ENCODE measurements around the gene SIRT2. TPM values are rescaled to one million over a fixed set of nuclear protein-coding genes. Genes with fewer than 3 reads are reported as not detected.

SIRT2 gene
- polyA plus RNA-seq, 1 donor from 2014 or later, result 102 TPM

DNA sequence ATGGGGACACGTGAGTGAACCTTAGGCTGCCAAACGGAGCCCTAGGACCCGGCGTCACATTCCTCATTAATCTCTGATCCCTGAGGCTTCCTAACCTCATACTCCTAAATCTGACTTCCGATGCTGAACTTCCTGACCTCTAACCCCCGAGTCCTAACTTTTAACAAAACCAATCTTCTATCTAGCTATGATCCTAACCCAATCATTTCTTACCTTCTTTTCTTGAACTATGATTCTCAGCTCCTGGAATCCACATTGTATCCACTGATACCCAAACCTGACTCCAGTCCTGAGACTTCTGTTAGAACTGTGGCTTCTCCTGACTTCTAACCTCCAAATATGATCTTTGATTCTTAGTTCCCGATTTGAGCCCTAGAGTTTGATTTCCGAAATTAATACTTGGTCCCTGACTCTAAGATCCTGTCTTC lies 798 bp upstream of the SIRT2 start:
- Histone ChIP-seq H2AFZ (ENCODE audit: low read depth, low read length) (peak overlapping the region; percentile 87), H4K20me1 (ENCODE audit: insufficient read depth) (no peaks in the 10 kb centered on the region), H3K9ac (ENCODE audit: low read length) (peak overlapping the region; percentile 74), H3K9me3 (ENCODE audit: low read length) (no peaks in the 10 kb centered on the region), H3K4me2 (ENCODE audit: low read length) (peak overlapping the region; percentile 97), H3K36me3 (ENCODE audit: insufficient read depth, low read length) (no peaks in the 10 kb centered on the region), H3K4me3 (ENCODE audit: low read length) (peak overlapping the region; percentile 83), H3K27ac (ENCODE audit: low read length) (peak overlapping the region; percentile 82), H3K79me2 (replicated peaks; ENCODE audit: insufficient read depth, low read length) (no peaks in the 10 kb centered on the region), H3K27me3 (ENCODE audit: insufficient read depth, low read depth, low read length) (no peaks in the 10 kb centered on the region), H3K9me2 (ENCODE audit: insufficient read depth, low read length) (no peaks in the 10 kb centered on the region), H3F3A (ENCODE audit: insufficient read depth, low read length, poor library complexity, severe bottlenecking) (no peaks in the 10 kb centered on the region)
- TF ChIP-seq SMC3 (conservative IDR thresholded peaks at IDR 0.05; ENCODE audit: poor library complexity), result peak; percentile 14
- TF ChIP-seq TAF1 (IDR thresholded peaks at IDR 0.05; ENCODE audit: low read depth), result peak; percentile 17
- no peak for TF ChIP-seq EZH2 (IDR thresholded peaks at IDR 0.05; ENCODE audit: borderline replicate concordance, insufficient read depth, low read length, poor library complexity, severe bottlenecking)
- peak; percentile 36 for TF ChIP-seq POLR2AphosphoS5 (IDR thresholded peaks at IDR 0.05)

DNA sequence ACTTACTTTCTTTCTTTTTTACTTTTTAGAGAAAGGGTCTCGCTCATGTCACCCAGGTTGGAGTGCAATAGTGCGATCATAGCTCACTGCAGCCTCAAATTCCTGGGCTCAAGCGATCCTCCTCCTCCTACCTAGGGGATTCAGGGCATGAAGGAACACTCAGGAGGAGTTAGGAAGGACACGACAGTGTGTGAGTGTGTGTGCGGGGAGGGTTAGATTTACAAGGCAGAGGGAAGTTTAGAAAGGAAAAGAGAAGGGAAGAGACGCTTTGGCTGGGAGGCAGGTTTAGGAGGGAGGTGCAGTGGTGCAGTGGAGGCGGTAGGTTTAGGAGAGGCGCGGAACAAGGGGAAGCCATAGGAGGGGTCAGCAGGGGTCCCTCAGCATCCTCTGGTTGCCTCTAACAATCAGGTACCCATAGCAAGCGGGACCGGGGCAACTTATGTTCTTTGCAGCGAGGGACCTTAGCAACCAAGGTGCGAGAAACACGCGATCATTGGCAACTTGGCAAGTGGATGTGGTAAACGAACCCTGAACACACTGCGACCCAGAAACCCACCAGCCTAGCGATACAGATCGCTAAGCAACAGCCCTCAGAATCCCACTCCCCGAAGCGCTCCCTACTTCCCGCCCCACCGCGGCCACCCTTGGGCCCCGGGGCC lies 501 bp downstream of the SIRT2 start:
- Histone ChIP-seq H3K79me2 (replicated peaks; ENCODE audit: insufficient read depth, low read length) (no peaks in the 10 kb centered on the region), H4K20me1 (ENCODE audit: insufficient read depth) (no peaks in the 10 kb centered on the region), H2AFZ (ENCODE audit: low read depth, low read length) (peak overlapping the region; percentile 51), H3F3A (ENCODE audit: insufficient read depth, low read length, poor library complexity, severe bottlenecking) (no peaks in the 10 kb centered on the region), H3K9me2 (ENCODE audit: insufficient read depth, low read length) (no peaks in the 10 kb centered on the region), H3K4me2 (ENCODE audit: low read length) (peak overlapping the region; percentile 99), H3K27me3 (ENCODE audit: insufficient read depth, low read depth, low read length) (no peaks in the 10 kb centered on the region), H3K4me3 (ENCODE audit: low read length) (peak overlapping the region; percentile 83), H3K36me3 (ENCODE audit: insufficient read depth, low read length) (no peaks in the 10 kb centered on the region), H3K27ac (ENCODE audit: low read length) (peak overlapping the region; percentile 49), H3K9me3 (ENCODE audit: low read length) (no peaks in the 10 kb centered on the region), H3K9ac (ENCODE audit: low read length) (peak overlapping the region; percentile 76)
- TF ChIP-seq, protein P1, sequence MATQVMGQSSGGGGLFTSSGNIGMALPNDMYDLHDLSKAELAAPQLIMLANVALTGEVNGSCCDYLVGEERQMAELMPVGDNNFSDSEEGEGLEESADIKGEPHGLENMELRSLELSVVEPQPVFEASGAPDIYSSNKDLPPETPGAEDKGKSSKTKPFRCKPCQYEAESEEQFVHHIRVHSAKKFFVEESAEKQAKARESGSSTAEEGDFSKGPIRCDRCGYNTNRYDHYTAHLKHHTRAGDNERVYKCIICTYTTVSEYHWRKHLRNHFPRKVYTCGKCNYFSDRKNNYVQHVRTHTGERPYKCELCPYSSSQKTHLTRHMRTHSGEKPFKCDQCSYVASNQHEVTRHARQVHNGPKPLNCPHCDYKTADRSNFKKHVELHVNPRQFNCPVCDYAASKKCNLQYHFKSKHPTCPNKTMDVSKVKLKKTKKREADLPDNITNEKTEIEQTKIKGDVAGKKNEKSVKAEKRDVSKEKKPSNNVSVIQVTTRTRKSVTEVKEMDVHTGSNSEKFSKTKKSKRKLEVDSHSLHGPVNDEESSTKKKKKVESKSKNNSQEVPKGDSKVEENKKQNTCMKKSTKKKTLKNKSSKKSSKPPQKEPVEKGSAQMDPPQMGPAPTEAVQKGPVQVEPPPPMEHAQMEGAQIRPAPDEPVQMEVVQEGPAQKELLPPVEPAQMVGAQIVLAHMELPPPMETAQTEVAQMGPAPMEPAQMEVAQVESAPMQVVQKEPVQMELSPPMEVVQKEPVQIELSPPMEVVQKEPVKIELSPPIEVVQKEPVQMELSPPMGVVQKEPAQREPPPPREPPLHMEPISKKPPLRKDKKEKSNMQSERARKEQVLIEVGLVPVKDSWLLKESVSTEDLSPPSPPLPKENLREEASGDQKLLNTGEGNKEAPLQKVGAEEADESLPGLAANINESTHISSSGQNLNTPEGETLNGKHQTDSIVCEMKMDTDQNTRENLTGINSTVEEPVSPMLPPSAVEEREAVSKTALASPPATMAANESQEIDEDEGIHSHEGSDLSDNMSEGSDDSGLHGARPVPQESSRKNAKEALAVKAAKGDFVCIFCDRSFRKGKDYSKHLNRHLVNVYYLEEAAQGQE (IDR thresholded peaks at IDR 0.05; ENCODE audit: borderline replicate concordance), result peak; percentile 17
- TF ChIP-seq TAF1 (IDR thresholded peaks at IDR 0.05; ENCODE audit: low read depth), result no peak

GRCh38 chr19:38894968-38895367 lies 4.5 kb downstream of the SIRT2 start:
- H3K4me3 ChIP-seq (ENCODE audit: low read length), result no peak overlapping the region
- H4K20me1 ChIP-seq (ENCODE audit: insufficient read depth), result no peaks in the 10 kb centered on the region
- H2AFZ ChIP-seq (ENCODE audit: low read depth, low read length), result no peak overlapping the region
- H3K27ac ChIP-seq (ENCODE audit: low read length), result no peak overlapping the region
- no peaks in the 10 kb centered on the region for H3K9me3 ChIP-seq (ENCODE audit: low read length)
- H3K36me3 ChIP-seq (ENCODE audit: insufficient read depth, low read length), result no peaks in the 10 kb centered on the region
- H3K9ac ChIP-seq (ENCODE audit: low read length), result no peak overlapping the region
- no peak for TF ChIP-seq SMC3 (conservative IDR thresholded peaks at IDR 0.05; ENCODE audit: poor library complexity)
- no peak for TF ChIP-seq MXI1 (conservative IDR thresholded peaks at IDR 0.05; ENCODE audit: poor library complexity, severe bottlenecking)
- TF ChIP-seq, protein P2, sequence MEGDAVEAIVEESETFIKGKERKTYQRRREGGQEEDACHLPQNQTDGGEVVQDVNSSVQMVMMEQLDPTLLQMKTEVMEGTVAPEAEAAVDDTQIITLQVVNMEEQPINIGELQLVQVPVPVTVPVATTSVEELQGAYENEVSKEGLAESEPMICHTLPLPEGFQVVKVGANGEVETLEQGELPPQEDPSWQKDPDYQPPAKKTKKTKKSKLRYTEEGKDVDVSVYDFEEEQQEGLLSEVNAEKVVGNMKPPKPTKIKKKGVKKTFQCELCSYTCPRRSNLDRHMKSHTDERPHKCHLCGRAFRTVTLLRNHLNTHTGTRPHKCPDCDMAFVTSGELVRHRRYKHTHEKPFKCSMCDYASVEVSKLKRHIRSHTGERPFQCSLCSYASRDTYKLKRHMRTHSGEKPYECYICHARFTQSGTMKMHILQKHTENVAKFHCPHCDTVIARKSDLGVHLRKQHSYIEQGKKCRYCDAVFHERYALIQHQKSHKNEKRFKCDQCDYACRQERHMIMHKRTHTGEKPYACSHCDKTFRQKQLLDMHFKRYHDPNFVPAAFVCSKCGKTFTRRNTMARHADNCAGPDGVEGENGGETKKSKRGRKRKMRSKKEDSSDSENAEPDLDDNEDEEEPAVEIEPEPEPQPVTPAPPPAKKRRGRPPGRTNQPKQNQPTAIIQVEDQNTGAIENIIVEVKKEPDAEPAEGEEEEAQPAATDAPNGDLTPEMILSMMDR (IDR thresholded peaks at IDR 0.05; ENCODE audit: poor library complexity, severe bottlenecking), result no peak
- no peak for TF ChIP-seq EP300 (conservative IDR thresholded peaks at IDR 0.05; ENCODE audit: poor library complexity, severe bottlenecking)
- no peak for TF ChIP-seq RAD21 (conservative IDR thresholded peaks at IDR 0.05)
- TF ChIP-seq, protein P1 (IDR thresholded peaks at IDR 0.05; ENCODE audit: borderline replicate concordance), result no peak
- no peak for TF ChIP-seq POLR2AphosphoS5 (IDR thresholded peaks at IDR 0.05)
- no peak for TF ChIP-seq TAF1 (IDR thresholded peaks at IDR 0.05; ENCODE audit: low read depth)
- TF ChIP-seq EZH2 (IDR thresholded peaks at IDR 0.05; ENCODE audit: borderline replicate concordance, insufficient read depth, low read length, poor library complexity, severe bottlenecking), result no peak
- no peak overlapping the region for H3K4me2 ChIP-seq (ENCODE audit: low read length)
- no peaks in the 10 kb centered on the region for H3K79me2 ChIP-seq (replicated peaks; ENCODE audit: insufficient read depth, low read length)
- no peaks in the 10 kb centered on the region for H3K27me3 ChIP-seq (ENCODE audit: insufficient read depth, low read depth, low read length)
- H3F3A ChIP-seq (ENCODE audit: insufficient read depth, low read length, poor library complexity, severe bottlenecking), result no peaks in the 10 kb centered on the region
- H3K9me2 ChIP-seq (ENCODE audit: insufficient read depth, low read length), result no peaks in the 10 kb centered on the region
